GM19099 (cell line): Measurements from ENCODE around the gene RAB17.

Source experiments
- POLR2A ChIP-seq: IDR thresholded peaks from 3 replicates; pipeline ENCODE4 v1.6.1; 2011; ENCODE audit warnings: low read depth; ENCODE audit not compliant: insufficient read length; ENCODE audit errors: extremely low read depth

Gene RAB17

GRCh38 chr2:237534380-237534779 is 56.2 kb downstream of the RAB17 start:
- no peak for TF ChIP-seq POLR2A

GRCh38 chr2:237533668-237534161 is 56.8 kb downstream of the RAB17 start:
- TF ChIP-seq POLR2A = no peak

- TF ChIP-seq POLR2A = no peak
Measured at GRCh38 chr2:237532160-237532559, 58.4 kb downstream of the RAB17 start.

- no peak for TF ChIP-seq POLR2A
Measured at GRCh38 chr2:237530472-237531433, 59.8 kb downstream of the RAB17 start.

- no peak for TF ChIP-seq POLR2A
Measured at GRCh38 chr2:237529452-237530402, 60.8 kb downstream of the RAB17 start.

GRCh38 chr2:237527766-237528165 is 62.8 kb downstream of the RAB17 start:
- no peak for TF ChIP-seq POLR2A

GRCh38 chr2:237527233-237527632 is 63.3 kb downstream of the RAB17 start:
- no peak for TF ChIP-seq POLR2A

- TF ChIP-seq POLR2A = no peak
Measured at GRCh38 chr2:237525559-237526157, 64.9 kb downstream of the RAB17 start.

GRCh38 chr2:237524631-237525030 is 65.9 kb downstream of the RAB17 start:
- TF ChIP-seq POLR2A = no peak
